ENCODE results near the gene EIF2B1.
"Not testable (repeated sequence)": the region's sequence is repeated elsewhere in the genome, so short reads cannot be mapped to it uniquely, and the experiment has no call there.

EIF2B1 gene

GRCh38 chr12:123608182-123608581 is 25.3 kb downstream of the EIF2B1 start:
- CTCF ChIA-PET, result no interaction called here
- POLR2A ChIA-PET, result no interaction called here

DNA sequence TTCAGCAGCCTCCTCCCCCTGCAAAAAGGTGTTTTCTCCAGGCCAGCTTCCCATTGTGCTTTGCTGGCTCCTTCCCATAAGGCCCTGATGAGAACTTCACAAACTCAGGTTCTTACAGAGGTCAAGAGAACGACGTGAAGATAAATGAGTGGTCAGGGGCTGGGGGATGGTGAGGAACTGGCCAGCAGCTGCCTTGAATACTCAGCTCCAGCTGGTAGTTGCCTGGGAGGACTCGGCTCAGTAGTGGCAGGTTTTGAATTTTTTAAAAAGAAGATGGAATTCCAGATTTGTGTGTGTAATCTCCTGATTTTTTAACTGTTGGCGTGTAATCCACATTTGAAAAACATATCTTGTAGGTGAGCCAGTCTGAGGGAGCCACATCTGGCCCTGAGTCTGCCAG is 25.7 kb downstream of the EIF2B1 start:
- DNase-seq (ENCODE audit: low read depth, low spot score), result no peak
- no peak overlapping the region for H3K4me3 ChIP-seq (ENCODE audit: low read depth, low read length)
- ChIA-PET POLR2A (no interaction called here), CTCF (interaction anchor here (1.9 kb wide), 1 partner anchor 12 kb away, joined by 7 read pairs; no protein-coding TSS in a partner anchor)
- TF ChIP-seq, protein P1, sequence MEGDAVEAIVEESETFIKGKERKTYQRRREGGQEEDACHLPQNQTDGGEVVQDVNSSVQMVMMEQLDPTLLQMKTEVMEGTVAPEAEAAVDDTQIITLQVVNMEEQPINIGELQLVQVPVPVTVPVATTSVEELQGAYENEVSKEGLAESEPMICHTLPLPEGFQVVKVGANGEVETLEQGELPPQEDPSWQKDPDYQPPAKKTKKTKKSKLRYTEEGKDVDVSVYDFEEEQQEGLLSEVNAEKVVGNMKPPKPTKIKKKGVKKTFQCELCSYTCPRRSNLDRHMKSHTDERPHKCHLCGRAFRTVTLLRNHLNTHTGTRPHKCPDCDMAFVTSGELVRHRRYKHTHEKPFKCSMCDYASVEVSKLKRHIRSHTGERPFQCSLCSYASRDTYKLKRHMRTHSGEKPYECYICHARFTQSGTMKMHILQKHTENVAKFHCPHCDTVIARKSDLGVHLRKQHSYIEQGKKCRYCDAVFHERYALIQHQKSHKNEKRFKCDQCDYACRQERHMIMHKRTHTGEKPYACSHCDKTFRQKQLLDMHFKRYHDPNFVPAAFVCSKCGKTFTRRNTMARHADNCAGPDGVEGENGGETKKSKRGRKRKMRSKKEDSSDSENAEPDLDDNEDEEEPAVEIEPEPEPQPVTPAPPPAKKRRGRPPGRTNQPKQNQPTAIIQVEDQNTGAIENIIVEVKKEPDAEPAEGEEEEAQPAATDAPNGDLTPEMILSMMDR (IDR thresholded peaks at IDR 0.05; ENCODE audit: insufficient read depth, low read length, missing control alignments), result no peak

More at GRCh38 chr12:123608182-123608581, 25.3 kb downstream of the EIF2B1 start:
- no peak for DNase-seq (ENCODE audit: low read depth, low spot score)
- H3K4me3 ChIP-seq (ENCODE audit: low read depth, low read length), result no peak overlapping the region
- TF ChIP-seq, protein P1 (IDR thresholded peaks at IDR 0.05; ENCODE audit: insufficient read depth, low read length, missing control alignments), result no peak

GRCh38 chr12:123603495-123603894 is 30.0 kb downstream of the EIF2B1 start:
- POLR2A ChIA-PET, result interaction anchor here (1.2 kb wide), 1 partner anchor 238 kb away, joined by 3 read pairs; no protein-coding TSS in a partner anchor
- H3K4me3 ChIP-seq (ENCODE audit: low read depth, low read length); DNase-seq (ENCODE audit: low read depth, low spot score): not testable (repeated sequence)
- CTCF ChIA-PET, result interaction anchor here (0.6 to 1.7 kb wide), 3 partner anchors 12 to 238 kb away, joined by 3 to 5 read pairs (median 3); no protein-coding TSS in a partner anchor

GRCh38 chr12:123602651-123603195 is 30.8 kb downstream of the EIF2B1 start:
- no peak for DNase-seq (ENCODE audit: low read depth, low spot score)
- CTCF ChIA-PET, result interaction anchor here (1.1 to 1.7 kb wide), 3 partner anchors 9 to 16 kb away, joined by 3 to 5 read pairs (median 3); no protein-coding TSS in a partner anchor
- POLR2A ChIA-PET, result interaction anchor here (0.9 to 1.2 kb wide), 2 partner anchors 18 to 237 kb away, joined by 3 read pairs; partner anchors contain the start of gene TMED2
- TF ChIP-seq, protein P1 (IDR thresholded peaks at IDR 0.05; ENCODE audit: insufficient read depth, low read length, missing control alignments), result no peak
- peak overlapping the region; percentile 100 for H3K4me3 ChIP-seq (ENCODE audit: low read depth, low read length)

DNA sequence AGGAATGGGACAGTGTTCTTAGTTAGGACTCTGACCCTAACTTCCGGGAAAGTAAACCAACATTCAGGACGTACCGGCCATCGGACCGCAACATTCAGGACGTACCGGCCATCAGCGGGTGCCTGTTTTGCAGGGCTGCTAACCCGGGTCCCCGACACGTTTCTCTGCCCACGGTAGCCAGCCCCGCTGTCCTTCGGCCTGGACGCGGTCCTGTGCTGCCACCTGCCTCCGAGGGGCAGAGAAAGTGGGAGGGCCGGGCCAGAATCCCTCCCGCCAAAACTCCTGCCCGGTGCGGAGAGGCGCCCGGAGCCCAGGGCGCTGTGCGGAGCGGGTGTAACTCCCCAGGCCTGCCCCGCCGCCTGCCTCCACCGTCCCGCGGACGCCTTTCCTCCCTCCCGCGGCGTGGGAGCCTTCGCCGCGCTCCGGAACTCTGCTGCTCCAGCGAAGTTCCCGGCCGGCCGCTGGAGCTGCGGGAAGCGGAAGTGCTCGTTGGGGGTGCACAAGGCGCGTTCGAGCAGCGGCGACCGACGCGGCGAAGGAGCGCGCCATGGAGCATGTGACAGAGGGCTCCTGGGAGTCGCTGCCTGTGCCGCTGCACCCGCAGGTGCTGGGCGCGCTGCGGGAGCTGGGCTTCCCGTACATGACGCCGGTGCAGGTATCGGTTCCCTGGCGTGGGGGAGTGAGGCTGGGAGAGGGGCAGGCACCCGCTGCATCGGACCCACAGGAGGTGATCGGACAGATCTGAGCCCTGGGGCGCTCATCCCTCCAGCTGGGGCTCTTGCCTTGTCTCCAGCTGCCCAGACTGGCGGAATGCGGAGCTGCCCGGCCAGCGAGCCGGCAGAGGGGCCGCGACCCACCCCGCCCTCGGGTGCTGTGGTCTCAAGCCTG is 31.6 kb downstream of the EIF2B1 start, which contains the start of gene DDX55:
Gene DDX55, plus strand, starts transcription at position 498 of the 888 bp plus-strand sequence. Its CDS starts 50 bp downstream, at position 548.
- ChIA-PET POLR2A (interaction anchor here (0.7 to 1.2 kb wide), 5 partner anchors 18 to 558 kb away, joined by 3 to 4 read pairs (median 3); partner anchors contain the start of genes MPHOSPH9, MTRFR and TMED2), CTCF (interaction anchor here (1.1 to 1.7 kb wide), 3 partner anchors 10 to 17 kb away, joined by 3 to 5 read pairs (median 3); no protein-coding TSS in a partner anchor)
- H3K4me3 ChIP-seq (ENCODE audit: low read depth, low read length), result peak within 1 kb of the TSS; percentile 100
- no peak for DNase-seq (ENCODE audit: low read depth, low spot score)
- TF ChIP-seq, protein P1 (IDR thresholded peaks at IDR 0.05; ENCODE audit: insufficient read depth, low read length, missing control alignments), result peak; percentile 35

DNA sequence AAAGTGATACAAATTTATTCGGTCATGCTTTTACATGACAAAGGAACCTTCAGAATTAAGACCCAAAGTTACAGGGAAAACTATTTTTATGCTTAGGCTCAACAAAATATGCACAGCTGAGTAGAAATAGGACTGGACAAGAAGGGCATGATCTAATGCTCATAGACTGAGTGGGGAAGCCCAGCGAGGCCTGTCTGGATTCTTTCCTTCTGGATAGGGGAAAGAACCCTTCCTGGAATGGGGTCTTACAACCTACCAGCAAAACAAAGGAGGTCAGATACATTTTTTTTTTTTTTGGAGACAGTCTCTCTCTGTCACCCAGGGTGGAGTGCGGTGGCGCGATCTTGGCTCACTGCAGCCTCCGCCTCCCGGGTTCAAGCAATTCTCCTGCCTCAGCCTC is 33.8 kb downstream of the EIF2B1 start:
- DNase-seq (ENCODE audit: low read depth, low spot score), result no peak
- TF ChIP-seq, protein P1 (IDR thresholded peaks at IDR 0.05; ENCODE audit: insufficient read depth, low read length, missing control alignments), result no peak
- CTCF ChIA-PET, result no interaction called here
- H3K4me3 ChIP-seq (ENCODE audit: low read depth, low read length), result no peak overlapping the region
- POLR2A ChIA-PET, result no interaction called here
